Measurements from ENCODE around the gene HAT1. TPM values are rescaled to one million over a fixed set of nuclear protein-coding genes. Genes with fewer than 3 reads are reported as not detected.

HAT1 gene
- total and polyA plus RNA-seq, 4 donors, result 11.8 to 45.1 (median 16.3) TPM

DNA sequence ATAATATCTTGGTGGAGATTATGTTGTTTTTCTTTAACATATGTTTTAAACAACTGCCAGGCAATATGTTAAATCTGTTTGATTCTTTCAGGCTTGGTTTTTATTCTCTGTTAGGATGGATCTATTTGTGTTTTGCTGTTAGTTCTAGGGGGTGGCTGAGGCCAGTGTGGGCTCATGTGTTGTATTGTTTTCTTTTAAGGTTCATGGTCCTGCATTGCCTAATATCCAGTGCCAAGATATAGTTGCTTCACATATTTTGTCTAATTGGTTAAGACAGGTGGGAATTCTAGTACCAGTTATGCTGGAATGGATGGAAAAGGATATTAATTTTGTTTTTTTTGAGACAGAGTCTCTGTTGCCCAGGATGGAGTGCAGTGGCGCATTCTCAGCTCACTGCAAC is 85.1 kb downstream of the HAT1 start:
- Histone ChIP-seq H3K27ac (ENCODE audit: low read depth in 1 of 2, low read length in 2 of 2) (no peak overlapping the region), H3K9me3 (ENCODE audit: control insufficient read depth in 4 of 4, low read length in 3 of 4) (no peaks in the 10 kb centered on the region), H3K27me3 (ENCODE audit: control insufficient read depth in 4 of 4, insufficient read depth in 4 of 4, low read length in 3 of 4) (no peaks in the 10 kb centered on the region), H3K4me1 (ENCODE audit: control insufficient read depth in 4 of 4, insufficient read depth in 4 of 4, low read length in 3 of 4) (no peaks in the 10 kb centered on the region), H3K9ac (ENCODE audit: low read depth in 1 of 2, low read length in 2 of 2) (no peak overlapping the region), H3K36me3 (ENCODE audit: control insufficient read depth in 4 of 4, insufficient read depth in 3 of 4, low read depth in 1 of 4, low read length in 3 of 4) (no peaks in the 10 kb centered on the region), H3K4me3 (ENCODE audit: low read depth in 1 of 3, low read length in 3 of 3) (no peak overlapping the region)
- WGBS, result 98% methylated on average over 1 of the region's 1 CpG
- no peak for DNase-seq (ENCODE audit: low spot score)
- TF ChIP-seq, protein P1, sequence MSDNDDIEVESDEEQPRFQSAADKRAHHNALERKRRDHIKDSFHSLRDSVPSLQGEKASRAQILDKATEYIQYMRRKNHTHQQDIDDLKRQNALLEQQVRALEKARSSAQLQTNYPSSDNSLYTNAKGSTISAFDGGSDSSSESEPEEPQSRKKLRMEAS (IDR thresholded peaks at IDR 0.05), result no peak
- TF ChIP-seq, protein P2, sequence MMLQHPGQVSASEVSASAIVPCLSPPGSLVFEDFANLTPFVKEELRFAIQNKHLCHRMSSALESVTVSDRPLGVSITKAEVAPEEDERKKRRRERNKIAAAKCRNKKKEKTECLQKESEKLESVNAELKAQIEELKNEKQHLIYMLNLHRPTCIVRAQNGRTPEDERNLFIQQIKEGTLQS (IDR thresholded peaks at IDR 0.05), result no peak
- TF ChIP-seq FOXA1 (IDR thresholded peaks at IDR 0.05) (no peak), NR2F2 (IDR thresholded peaks at IDR 0.05) (no peak), JUND (IDR thresholded peaks at IDR 0.05) (no peak), HNF4G (IDR thresholded peaks at IDR 0.05) (no peak), RAD21 (IDR thresholded peaks at IDR 0.05) (no peak), SP1 (IDR thresholded peaks at IDR 0.05) (no peak), EGR1 (IDR thresholded peaks at IDR 0.05; ENCODE audit: low read depth in 2 of 2) (no peak)
- TF ChIP-seq, protein P3, sequence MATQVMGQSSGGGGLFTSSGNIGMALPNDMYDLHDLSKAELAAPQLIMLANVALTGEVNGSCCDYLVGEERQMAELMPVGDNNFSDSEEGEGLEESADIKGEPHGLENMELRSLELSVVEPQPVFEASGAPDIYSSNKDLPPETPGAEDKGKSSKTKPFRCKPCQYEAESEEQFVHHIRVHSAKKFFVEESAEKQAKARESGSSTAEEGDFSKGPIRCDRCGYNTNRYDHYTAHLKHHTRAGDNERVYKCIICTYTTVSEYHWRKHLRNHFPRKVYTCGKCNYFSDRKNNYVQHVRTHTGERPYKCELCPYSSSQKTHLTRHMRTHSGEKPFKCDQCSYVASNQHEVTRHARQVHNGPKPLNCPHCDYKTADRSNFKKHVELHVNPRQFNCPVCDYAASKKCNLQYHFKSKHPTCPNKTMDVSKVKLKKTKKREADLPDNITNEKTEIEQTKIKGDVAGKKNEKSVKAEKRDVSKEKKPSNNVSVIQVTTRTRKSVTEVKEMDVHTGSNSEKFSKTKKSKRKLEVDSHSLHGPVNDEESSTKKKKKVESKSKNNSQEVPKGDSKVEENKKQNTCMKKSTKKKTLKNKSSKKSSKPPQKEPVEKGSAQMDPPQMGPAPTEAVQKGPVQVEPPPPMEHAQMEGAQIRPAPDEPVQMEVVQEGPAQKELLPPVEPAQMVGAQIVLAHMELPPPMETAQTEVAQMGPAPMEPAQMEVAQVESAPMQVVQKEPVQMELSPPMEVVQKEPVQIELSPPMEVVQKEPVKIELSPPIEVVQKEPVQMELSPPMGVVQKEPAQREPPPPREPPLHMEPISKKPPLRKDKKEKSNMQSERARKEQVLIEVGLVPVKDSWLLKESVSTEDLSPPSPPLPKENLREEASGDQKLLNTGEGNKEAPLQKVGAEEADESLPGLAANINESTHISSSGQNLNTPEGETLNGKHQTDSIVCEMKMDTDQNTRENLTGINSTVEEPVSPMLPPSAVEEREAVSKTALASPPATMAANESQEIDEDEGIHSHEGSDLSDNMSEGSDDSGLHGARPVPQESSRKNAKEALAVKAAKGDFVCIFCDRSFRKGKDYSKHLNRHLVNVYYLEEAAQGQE (IDR thresholded peaks at IDR 0.05), result no peak
- TF ChIP-seq, protein P4, sequence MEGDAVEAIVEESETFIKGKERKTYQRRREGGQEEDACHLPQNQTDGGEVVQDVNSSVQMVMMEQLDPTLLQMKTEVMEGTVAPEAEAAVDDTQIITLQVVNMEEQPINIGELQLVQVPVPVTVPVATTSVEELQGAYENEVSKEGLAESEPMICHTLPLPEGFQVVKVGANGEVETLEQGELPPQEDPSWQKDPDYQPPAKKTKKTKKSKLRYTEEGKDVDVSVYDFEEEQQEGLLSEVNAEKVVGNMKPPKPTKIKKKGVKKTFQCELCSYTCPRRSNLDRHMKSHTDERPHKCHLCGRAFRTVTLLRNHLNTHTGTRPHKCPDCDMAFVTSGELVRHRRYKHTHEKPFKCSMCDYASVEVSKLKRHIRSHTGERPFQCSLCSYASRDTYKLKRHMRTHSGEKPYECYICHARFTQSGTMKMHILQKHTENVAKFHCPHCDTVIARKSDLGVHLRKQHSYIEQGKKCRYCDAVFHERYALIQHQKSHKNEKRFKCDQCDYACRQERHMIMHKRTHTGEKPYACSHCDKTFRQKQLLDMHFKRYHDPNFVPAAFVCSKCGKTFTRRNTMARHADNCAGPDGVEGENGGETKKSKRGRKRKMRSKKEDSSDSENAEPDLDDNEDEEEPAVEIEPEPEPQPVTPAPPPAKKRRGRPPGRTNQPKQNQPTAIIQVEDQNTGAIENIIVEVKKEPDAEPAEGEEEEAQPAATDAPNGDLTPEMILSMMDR (IDR thresholded peaks at IDR 0.05; ENCODE audit: low read depth, low read length, missing input control), result no peak

DNA sequence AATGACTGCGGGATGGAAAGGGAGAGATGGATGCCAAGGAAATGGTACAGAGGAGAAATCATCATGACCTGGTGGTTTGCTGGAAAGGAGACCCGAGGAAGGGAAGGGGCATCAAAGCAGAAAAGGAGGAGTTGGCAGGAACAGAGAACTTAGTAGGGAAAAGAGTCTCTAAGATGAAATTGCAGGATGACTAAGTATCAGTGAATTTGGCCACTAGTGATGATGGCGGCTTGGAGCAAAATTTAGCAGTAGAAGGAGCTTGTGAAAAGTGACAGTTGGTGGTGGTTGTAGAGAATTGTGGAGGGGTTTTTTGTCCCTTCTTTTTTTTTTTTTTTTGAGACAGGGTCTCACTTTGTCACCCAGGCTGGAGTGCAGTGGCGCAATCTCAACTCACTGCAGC is 87.6 kb downstream of the HAT1 start:
- WGBS, result 98% methylated on average over 4 of the region's 4 CpGs
- H3K27me3 ChIP-seq (ENCODE audit: control insufficient read depth in 4 of 4, insufficient read depth in 4 of 4, low read length in 3 of 4), result no peaks in the 10 kb centered on the region
- H3K9me3 ChIP-seq (ENCODE audit: control insufficient read depth in 4 of 4, low read length in 3 of 4), result no peaks in the 10 kb centered on the region
- no peaks in the 10 kb centered on the region for H3K36me3 ChIP-seq (ENCODE audit: control insufficient read depth in 4 of 4, insufficient read depth in 3 of 4, low read depth in 1 of 4, low read length in 3 of 4)
- H3K9ac ChIP-seq (ENCODE audit: low read depth in 1 of 2, low read length in 2 of 2), result no peak overlapping the region
- H3K4me1 ChIP-seq (ENCODE audit: control insufficient read depth in 4 of 4, insufficient read depth in 4 of 4, low read length in 3 of 4), result no peaks in the 10 kb centered on the region
- H3K4me3 ChIP-seq (ENCODE audit: low read depth in 1 of 3, low read length in 3 of 3), result no peak overlapping the region
- no peak for DNase-seq (ENCODE audit: low spot score)
- no peak overlapping the region for H3K27ac ChIP-seq (ENCODE audit: low read depth in 1 of 2, low read length in 2 of 2)
- TF ChIP-seq HNF4G (IDR thresholded peaks at IDR 0.05) (no peak), HNF4A (conservative IDR thresholded peaks at IDR 0.05) (no peak), GABPA (IDR thresholded peaks at IDR 0.05 in 1 of 2, conservative IDR thresholded peaks at IDR 0.05 in 1 of 2) (no peak)
- TF ChIP-seq, protein P4 (IDR thresholded peaks at IDR 0.05; ENCODE audit: low read depth, low read length, missing input control), result no peak
- TF ChIP-seq, protein P5, sequence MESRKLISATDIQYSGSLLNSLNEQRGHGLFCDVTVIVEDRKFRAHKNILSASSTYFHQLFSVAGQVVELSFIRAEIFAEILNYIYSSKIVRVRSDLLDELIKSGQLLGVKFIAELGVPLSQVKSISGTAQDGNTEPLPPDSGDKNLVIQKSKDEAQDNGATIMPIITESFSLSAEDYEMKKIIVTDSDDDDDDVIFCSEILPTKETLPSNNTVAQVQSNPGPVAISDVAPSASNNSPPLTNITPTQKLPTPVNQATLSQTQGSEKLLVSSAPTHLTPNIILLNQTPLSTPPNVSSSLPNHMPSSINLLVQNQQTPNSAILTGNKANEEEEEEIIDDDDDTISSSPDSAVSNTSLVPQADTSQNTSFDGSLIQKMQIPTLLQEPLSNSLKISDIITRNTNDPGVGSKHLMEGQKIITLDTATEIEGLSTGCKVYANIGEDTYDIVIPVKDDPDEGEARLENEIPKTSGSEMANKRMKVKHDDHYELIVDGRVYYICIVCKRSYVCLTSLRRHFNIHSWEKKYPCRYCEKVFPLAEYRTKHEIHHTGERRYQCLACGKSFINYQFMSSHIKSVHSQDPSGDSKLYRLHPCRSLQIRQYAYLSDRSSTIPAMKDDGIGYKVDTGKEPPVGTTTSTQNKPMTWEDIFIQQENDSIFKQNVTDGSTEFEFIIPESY (IDR thresholded peaks at IDR 0.05), result no peak

Measured in liver (tissue), 9 donors.